GM19043 (cell line): Measurements from ENCODE around the gene TRAF3.
A peak's percentile ranks its signal among the peaks of the same experiment; 100 is the strongest.
"Not testable (repeated sequence)": the region's sequence is repeated elsewhere in the genome, so short reads cannot be mapped to it uniquely, and the experiment has no call there.

Source experiments
- ATAC-seq: cut with Tn5 transposase; IDR thresholded peaks from one replicate; pipeline ENCODE4 v1.9.1; 2021; ENCODE audit warnings: low read depth; ENCODE audit not compliant: unreplicated experiment

The TRAF3 gene

DNA sequence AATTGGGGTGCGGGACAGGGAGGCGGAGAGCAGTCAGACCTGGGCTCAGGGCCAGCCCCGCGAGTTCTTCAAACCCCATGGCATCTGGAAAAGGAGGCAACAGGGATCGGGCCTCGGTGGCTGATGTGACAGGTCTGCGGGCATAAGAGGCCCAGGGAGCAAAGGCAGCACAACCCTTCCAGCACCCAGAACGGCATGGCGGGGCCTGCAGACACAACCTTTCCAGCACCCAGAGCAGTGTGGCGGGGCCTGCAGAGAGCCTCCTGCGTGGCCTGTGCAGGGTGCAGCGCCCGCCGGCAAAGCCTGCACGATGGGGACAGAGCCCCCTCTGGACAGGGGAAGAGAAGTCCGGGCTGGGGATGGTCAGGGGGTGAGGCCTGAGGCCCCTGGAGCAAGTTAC lies 26.2 kb upstream of the TRAF3 start:
- ATAC-seq = no peak

DNA sequence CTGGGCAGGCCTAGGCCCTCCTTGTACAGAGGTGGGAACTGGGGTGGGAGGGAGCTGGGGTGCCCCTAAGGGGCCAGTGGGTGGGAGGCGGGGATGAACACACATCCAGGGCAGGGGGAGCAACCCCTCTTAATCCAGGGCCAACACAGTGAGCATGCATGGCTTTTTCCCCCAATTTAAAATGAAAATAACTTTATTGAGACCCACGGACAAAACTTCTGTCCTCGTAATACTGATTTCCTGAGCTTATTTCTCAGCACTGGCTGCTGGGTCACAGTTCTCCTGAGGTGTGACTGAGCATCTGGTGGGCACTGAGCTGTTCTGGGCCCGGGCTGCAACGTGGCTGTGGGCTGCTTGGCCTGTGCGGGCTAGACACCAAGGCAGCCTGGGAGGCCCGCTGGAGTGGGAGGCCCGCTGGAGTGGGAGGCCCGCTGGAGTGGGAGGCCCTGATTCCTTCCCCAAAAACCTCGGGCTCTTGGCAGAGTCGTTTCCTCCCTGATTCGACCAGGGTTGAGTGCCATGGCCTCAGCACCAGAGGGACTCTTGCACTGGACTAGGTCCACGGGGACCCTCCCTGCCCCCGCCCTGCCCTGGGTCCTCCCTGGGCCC lies 24.9 kb upstream of the TRAF3 start:
- ATAC-seq = no peak

DNA sequence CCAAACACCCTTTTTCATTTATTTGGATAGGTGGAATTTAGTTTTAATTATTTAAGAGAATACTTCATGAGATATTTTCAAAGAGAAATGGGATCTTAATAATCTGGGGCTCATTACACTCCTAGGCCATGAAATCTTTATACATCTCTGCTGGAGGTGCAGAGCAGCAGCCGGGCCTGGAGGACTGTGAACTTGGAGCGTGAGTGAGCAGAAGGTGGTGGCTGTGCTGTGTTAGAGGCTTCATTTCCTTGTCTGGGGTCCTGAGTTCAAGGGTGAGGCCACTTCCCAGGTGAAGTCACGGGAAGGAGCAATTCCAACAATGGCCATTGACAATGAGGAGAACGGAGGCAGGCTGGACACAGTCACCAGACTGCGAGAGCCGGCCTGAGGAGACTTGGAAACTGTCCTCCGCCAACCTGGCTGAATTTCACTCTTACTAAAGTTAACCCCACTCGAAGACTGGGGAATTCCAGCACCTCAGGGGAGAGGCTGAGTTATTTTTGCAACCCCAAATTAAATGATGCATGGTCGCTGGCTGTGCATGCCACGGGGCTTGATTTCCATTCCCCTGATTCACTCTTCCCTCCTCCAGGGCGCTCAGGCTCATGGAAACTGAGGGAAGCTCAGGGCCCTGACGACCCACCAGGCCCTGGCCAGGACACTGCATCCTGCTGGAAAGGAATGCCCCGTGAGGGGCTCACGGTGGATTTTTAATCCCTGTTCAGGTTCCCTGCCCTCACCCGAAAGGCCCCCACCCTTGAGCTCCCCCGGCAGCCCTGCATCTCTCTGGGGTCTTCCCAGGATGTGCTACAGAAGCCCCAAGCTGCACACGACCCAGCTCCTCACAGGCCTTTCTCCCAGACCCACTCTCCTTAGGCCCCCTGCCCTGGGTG lies 22.6 kb upstream of the TRAF3 start:
- ATAC-seq = no peak

DNA sequence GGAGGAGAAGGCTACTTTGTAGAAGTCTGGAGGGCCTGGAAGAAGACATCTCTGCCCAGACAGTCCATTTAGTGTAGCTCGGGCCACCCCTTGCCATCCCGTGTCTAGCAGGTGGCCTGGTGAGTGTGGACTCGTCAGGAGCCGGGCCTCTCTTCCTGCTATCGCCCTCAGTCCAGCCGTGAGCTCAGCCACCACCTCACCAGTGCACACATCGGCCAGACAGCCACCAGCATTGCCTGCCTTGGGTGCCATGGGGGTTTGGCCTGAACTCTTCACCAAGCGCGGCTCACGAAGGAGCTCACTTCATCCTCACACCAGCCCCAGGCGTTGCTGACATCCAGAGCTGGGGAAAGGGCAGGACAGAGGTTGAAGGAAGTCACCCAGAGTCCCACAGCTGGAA lies 19.6 kb upstream of the TRAF3 start:
- ATAC-seq = no peak

DNA sequence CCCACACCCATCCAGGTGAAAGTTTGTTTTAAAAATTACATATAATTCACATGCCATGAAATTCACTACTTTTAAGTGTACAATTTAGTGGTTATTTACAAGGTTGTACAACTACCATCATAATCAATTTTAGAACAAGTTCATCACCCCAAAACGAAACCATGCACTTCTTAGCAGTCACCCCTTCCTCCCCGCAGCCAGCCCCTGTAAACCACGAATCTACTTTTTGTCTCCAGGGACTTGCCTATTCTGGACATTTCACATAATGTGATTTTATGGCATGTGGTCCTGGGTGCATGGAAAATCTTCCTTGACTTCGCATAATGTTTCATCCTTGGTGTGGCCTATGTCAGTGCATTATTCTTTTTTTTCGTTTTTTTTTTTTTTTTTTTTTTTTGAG lies 19.2 kb upstream of the TRAF3 start:
- no peak for ATAC-seq

DNA sequence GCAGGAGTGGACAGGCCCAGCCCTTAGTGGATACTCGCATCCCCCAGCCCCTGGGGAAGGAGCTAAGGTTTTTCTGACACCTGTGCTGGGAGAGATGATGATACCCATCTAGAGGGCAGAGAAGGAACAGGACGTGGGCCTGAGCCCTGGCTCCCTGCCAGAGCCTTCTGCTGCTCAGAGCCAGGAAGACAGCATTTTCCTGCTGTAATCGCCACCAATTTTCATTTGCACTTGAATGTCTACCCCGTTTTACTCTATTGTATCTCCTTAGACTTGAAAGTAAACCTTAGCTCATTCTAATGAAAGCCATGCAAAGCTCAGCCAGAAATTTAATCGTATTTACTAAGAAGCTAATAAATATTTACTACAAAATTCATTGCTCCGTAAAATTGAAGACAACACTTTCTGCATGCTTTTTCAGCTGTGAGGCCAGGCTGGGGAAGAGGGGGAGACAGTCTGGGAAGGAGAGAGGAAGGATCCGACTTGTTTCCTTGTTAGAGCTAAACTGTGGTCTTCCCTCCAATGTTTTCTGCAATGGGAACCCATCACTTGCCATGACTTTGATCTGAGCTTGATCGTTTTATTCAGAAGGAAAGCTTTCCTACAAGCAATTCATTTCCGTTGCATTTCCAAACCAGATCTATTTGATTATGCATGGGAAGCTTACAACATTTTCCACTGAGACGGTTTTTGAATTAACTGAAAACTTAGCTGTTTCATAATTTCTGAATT lies 17.6 kb upstream of the TRAF3 start:
- no peak for ATAC-seq

DNA sequence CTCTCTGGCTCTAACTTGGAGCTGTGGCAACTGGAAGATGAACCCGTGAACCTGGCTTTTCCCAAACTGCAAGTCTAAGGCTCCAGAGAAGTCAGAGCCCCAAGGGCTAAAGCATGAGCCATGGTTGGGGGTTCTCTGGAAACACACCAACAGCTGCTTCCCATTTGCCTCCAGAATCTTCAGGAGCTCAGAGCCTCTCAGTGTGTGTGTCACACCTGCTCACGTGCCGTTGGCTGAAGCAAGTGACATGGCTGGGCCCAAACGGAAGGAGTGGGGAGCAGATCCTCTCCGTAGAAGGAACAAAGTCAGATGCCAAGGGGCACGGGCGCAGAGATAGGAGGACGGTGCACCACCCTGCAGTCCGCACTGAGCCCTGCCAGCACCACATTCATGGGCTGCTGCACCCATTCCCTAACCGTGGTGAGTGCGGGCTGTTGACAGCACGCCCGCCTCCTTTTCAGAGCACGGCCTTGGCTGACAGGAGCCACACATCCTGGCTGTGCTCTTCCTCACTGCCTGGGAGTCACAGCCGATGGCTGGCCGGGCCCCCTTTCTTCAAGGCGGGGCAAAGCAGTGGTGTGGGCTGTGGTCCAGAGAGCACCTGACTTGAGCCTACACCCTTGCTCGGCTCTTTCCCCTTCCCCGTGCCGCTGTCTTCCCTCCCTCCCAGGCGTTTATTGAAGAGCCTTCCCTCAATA lies 16.6 kb upstream of the TRAF3 start:
- ATAC-seq = no peak

DNA sequence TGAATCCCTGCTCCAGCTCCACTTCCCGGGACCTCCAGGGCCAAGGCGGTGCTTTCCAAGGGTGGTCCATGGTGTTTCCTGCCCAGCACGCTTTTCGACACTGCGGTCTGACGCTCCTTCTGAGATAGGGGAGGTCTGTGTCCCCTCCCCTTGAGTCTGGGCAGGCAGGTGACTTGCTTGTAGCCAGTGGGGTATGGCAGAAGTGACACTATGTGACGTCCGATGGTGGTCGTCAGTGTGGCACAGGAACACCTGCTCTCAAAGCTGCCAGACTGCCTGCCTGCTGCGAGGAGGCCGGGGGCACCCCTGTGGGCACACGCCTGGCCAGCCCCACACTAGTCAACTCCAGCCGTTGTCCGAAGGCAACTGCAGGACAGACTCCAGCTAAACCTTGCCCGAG lies 16.0 kb upstream of the TRAF3 start:
- ATAC-seq = no peak

DNA sequence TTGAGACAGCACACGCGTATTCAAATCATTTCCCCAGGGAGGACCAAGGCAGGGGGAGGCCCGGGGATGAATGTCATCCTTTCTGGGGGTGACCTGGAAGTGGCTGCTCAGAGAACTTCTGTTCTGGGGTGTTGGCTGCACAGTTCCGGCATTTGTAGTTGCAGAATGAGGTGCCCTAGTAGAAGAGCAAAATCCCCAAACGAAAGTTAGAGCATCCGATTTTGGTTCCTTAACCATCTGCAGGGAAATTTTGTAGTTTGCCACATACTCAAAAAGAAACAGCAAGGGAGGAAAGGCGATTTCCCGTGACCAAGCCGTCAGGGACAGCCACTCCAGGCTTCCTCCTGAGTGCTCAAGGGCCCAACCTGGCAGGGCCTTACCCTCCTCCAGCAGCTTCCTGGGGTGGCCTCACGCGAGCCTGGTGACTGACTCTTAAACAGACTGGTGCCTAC lies 13.0 kb upstream of the TRAF3 start:
- peak; percentile 65 for ATAC-seq

DNA sequence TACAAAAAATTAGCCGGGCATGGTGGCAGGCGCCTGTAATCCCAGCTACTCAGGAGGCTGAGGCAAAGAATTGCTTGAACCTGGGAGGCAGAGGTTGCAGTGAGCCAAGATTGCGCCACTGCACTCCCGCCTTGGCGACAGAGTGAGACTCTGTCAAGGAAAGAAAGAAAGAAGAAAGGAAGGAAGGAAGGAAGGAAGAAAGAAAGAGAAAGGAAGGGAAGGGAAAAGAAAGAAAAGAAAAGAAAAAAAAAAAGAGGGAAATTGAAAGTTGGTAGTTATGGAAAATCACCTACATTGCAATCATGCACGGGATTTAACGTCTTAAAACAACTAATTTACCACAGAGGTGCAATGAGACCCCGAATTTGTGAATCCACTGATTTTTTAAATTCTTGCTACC lies 11.5 kb upstream of the TRAF3 start:
- not testable (repeated sequence) for ATAC-seq

DNA sequence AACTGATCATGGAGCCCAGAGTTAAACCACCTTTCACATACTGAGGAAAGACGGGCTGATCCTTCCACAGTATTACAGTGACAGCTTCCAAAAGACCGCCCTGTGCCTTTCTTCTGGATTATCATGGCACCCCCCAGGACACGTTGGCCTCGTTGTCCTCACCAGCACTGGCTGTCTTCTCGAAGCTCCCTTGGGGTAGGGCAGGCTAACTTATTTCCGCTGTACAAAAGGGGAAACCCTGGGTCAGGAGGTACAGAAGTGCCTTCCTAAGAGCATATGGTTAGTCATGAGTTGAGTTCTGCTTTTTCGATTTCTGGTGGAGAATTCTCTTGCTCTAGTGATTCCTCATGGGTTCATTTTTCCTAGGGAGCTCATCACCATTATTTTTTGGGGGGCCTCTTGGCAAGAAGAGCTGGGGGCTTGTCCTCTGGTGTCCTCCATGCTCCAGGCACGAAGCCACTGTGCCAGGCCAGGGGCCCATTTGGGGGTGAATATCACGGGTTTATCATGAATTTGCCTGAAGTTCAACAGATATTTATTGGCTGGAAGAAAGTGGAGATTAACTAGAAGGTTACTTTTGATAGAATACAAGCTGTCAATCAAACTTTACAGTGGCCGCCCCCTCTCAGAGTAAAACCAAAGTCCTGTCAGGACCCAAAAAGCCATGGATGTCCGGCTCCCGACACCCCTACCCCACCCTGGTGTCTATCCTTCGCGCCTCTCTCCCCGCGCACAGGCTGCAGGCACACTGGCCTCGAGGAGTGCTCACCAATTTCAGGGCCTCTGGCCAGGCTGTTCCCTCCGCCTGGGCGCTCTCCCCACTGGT lies 8.8 kb upstream of the TRAF3 start:
- ATAC-seq = no peak

DNA sequence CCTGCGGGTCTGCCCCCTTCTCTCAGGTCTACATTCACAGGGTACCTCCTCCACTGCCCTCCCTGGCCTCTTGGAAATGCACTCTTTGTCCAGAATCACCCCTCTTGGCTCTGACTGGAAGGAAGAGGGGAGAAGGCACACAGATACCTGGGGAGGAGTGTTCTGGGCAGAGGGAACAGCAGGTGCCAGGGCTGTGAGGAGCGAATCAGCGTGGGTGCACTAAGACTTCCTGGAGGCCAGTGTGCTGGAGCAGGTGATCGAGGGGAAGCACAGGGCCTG lies 8.3 kb upstream of the TRAF3 start:
- no peak for ATAC-seq

DNA sequence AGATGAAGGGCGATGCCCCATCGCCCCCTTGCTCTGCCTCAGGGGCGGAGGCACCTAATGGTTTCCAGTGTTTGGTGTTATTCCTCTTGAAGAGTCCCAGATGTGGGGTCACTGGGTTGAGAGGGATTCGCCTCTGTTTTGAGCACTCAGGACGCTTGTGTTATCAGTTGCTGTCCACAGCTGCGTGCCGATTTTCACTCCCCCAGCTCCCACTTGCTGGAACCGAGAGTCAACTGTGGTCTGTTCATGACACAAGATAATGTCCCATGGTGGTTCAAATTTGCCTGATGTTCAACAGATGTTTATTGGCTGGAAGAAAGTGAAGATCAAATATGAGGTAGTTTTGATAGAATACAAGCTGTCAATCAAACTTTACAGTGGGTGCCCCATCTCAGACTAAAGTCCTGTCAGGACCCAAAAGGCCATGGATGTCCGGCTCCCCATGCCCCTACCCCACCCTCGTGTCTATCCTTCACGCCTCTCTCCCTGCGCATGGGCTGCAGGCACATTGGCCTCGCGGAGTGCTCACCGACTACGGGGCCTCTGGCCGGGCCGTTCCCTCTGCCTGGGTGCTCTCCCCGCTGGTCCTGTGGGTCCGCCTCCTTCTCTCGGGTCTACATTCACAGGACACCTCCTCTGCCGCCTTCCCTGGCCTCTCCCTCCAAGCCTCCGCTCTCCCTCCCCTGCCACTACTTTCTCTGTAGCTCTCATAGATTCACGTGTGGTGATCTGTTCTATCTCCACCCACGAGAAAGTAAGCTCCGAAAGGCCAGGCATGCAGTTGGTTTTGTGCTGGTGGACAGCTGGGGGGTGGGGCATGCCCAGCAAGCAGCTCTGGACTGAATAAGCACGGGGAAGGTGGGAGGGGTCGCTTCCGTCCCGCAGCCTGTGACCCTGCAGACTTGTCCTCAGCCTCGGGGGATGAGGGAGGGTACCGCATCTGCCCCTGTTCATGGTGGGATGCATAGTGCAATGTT lies 6.8 kb upstream of the TRAF3 start:
- no peak for ATAC-seq

DNA sequence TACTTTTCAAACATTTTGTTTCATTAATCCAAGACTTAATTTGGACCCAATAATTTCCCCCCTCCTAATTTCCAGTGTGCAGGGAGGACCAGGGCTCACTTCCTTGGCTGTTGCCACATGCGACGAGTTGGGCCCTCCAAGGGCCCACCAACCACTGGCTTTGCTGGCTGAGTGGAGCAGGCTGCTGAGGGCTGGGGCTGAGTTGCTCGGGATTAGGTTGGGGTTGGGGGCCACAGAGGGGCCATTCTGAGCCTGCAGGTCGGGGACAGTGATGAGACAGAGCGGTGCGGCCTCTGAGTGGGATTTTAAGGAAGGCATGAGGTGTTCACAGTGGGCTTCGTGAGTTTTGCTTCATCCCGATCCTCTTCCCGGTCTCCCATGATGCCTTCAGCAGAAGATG lies 6.1 kb upstream of the TRAF3 start:
- no peak for ATAC-seq

DNA sequence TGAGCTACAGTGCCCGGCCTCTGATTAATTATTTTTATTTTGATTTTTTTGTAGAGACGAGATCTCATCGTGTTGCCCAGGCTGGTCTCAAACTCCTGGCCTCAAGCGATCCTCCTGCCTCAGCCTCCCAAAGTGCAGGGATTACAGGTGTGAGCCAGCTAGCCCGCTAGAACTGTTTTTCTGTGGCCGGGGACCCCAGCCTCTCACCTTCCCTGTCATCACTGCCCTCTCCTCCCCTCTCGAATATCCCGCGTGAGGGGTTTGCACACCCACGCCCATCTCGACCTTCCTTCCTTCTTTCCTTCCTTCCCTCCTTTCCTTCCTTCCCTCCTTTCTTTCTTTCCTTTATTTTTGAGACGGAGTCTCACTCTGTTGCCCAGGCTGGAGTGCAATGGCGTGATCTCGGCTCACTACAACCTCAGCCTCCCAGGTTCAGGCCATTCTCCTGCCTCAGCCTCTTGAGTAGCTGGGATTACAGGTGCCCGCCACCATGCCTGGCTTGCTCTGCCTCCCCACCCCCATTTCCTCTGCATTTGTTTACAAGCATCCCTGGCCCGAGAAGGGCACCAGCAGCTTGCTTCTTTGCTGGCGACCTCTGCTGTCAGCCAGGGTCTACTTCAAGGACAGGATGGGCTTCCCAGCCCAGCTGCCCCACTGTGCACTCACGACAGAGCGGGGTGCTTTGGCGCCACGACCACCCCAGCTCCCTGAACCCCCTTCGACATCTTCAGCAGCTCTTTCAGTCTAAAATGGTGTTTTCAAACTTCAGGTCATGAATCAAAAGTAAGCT lies 4.3 kb upstream of the TRAF3 start:
- ATAC-seq = no peak

DNA sequence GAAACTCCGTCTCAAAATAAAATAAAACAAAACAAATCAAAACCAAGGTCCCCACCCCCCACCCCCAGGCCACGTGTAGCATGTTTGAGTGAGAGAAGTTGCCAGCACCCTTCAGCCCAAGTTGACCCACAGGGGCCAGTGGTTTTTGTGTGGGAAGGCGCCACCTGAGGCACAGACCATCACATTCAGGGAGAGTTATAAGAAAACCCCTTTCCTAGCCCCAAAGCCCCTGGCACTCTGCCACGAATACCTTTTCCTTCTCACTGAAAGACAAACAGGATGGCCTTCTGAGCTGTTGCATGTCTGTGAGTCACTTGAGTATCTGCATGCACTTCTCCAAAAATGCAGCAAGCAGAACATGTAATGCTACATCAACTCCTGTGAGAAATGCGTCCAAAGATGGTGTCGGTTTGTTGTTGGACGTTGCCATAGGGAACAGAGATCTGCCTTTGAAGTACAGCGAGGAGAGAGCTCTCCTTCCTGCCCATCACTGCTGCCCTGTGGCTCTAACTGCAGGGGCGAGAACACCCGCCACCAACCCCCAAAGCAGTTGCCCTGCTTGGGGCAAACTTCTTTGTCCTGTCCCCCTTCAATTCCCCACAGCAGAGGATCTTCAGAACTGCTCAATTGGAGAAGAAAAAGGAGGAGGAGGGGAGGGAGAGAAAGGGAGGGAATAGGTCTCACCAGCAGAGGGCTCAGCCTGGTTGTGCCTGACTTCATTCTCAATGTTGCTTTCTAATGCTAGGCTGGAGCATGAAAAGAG lies 2.7 kb upstream of the TRAF3 start:
- ATAC-seq = no peak

DNA sequence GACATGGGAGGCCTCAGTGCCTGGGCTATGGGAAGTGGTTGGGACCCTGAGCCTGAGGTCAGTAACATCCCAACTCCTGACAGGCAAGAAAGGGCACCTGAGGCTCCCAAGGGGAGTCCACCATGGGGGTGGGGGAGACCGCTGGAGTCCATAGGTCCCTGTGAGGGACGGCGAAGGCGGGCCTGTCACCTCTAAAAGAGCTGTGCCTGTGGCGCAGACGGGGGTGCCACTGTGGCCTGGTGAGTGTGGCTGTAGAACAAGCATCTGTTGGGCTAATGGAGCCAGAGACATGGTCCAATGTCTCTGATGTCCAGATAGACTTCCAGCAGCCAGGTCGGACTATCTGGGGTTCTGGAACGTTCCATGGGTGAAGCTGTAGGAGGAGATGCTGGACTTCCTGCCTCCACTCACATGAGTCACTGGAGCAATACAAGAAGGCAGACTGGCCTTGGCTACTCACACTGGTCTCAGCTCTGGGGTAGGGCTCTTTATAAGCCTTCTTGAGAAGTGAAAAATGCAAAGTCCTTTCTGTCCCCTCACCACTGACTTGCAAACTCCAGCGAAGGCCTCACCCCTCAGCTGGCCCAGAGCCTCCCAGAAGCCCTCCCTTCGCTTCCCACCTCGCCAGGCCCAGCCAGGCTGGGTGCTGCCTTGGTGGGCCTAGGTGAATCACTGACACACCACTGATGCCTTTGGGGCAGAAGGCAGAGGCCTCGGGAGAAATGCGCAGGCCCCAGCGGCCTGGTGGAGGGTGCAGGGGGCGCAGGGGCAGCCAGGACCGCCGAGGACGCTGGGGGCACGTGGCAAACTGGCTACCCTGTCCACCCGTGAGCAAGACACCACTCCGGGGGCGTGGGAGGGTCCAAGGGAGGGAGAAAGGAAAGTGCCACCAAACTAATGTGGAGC lies 1.1 kb upstream of the TRAF3 start:
- no peak for ATAC-seq
